Hepatocyte (in vitro differentiated cells): ENCODE measurements around the gene ANKRD39. TPM values are rescaled to one million over a fixed set of nuclear protein-coding genes. Genes with fewer than 3 reads are reported as not detected.

ENCODE experiments used
- DNase-seq: peaks from one replicate; pipeline ENCODE4 v3.0.0-alpha.2; 2016; ENCODE audit warnings: low spot score
- H2AFZ ChIP-seq: fragments of 200-600 bp; sonication (generic); 2 replicates; pipeline ENCODE4 v1.6.0; 2016; ENCODE audit warnings: antibody characterized with exemption, mild to moderate bottlenecking
- H3K27ac ChIP-seq: fragments of 200-600 bp; sonication (generic); 2 replicates; pipeline ENCODE4 v1.5.1; 2016; ENCODE audit warnings: mild to moderate bottlenecking
- H3K27me3 ChIP-seq: fragments of 200-600 bp; sonication (generic); 2 replicates; pipeline ENCODE4 v1.6.1; 2016
- H3K36me3 ChIP-seq: fragments of 200-600 bp; sonication (generic); replicated peaks from 2 replicates; pipeline ENCODE4 v1.5.1; 2016; ENCODE audit warnings: low read depth; ENCODE audit not compliant: insufficient read depth
- H3K4me1 ChIP-seq: fragments of 200-600 bp; sonication (generic); 2 replicates; pipeline ENCODE4 v1.5.1; 2016; ENCODE audit warnings: mild to moderate bottlenecking, moderate library complexity; ENCODE audit not compliant: insufficient read depth
- H3K4me2 ChIP-seq: fragments of 200-600 bp; sonication (generic); 2 replicates; pipeline ENCODE4 v1.6.0; 2016
- H3K4me3 ChIP-seq: fragments of 200-600 bp; sonication (generic); 2 replicates; pipeline ENCODE4 v1.5.1; 2016; ENCODE audit warnings: mild to moderate bottlenecking
- H3K79me2 ChIP-seq: fragments of 200-600 bp; sonication (generic); 2 replicates; pipeline ENCODE4 v1.6.0; 2017; ENCODE audit warnings: mild to moderate bottlenecking
- H3K9me2 ChIP-seq: fragments of 200-600 bp; sonication (generic); replicated peaks from 2 replicates; pipeline ENCODE4 v1.6.0; 2017; ENCODE audit warnings: mild to moderate bottlenecking; ENCODE audit not compliant: insufficient read depth
- H3K9me3 ChIP-seq: fragments of 200-600 bp; sonication (generic); 2 replicates; pipeline ENCODE4 v1.5.1; 2016; ENCODE audit warnings: low read depth, mild to moderate bottlenecking
- H4K20me1 ChIP-seq: fragments of 200-600 bp; sonication (generic); 2 replicates; pipeline ENCODE4 v1.6.0; 2016; ENCODE audit warnings: mild to moderate bottlenecking; ENCODE audit not compliant: insufficient read depth, poor library complexity, severe bottlenecking
- CTCF ChIP-seq: fragments of 200-600 bp; sonication (generic); IDR thresholded peaks from 2 replicates; pipeline ENCODE4 v1.5.1; 2016; ENCODE audit warnings: antibody characterized with exemption, mild to moderate bottlenecking; ENCODE audit not compliant: poor library complexity
- EZH2 ChIP-seq: fragments of 200-600 bp; sonication (generic); IDR thresholded peaks from 2 replicates; pipeline ENCODE4 v1.6.1; 2016; ENCODE audit warnings: antibody characterized with exemption, mild to moderate bottlenecking, borderline replicate concordance
- EZH2phosphoT487 ChIP-seq: fragments of 200-600 bp; sonication (generic); IDR thresholded peaks from one replicate; pipeline ENCODE4 v1.6.1; 2018; ENCODE audit warnings: antibody characterized with exemption, mild to moderate bottlenecking, low read depth, moderate library complexity; ENCODE audit not compliant: unreplicated experiment, severe bottlenecking
- WGBS: methylation state at CpG from one replicate; pipeline ENCODE4 v1.1.6; 2016; ENCODE audit warnings: low lambda C conversion rate; ENCODE audit errors: missing lambda C conversion rate; 5-methylcytosine and 5-hydroxymethylcytosine counted together
- polyA plus RNA-seq: library from polyadenylated mRNA; unstranded; fragments of >200 nt; fragmentation: Nextera tagmentation; extraction: Ambion mirVana; gene quantifications from 2 replicates; pipeline ENCODE4 v1.2.1, GENCODE V29; 2016
- total RNA-seq: library from RNA; depleted of rRNA; stranded (reverse); fragments of >200 nt; gene quantifications from 2 replicates; pipeline ENCODE4 v1.2.3, GENCODE V29; 2014

Gene ANKRD39
- total and polyA plus RNA-seq, 2 experiments from 2014 or later, result 13.6 to 25.6 TPM

GRCh38 chr2:96885432-96886347 is 27.9 kb upstream of the ANKRD39 start:
- H3K4me2 ChIP-seq, result no peak overlapping the region
- no peak overlapping the region for H2AFZ ChIP-seq
- no peaks in the 10 kb centered on the region for H3K9me3 ChIP-seq
- H4K20me1 ChIP-seq, result no peaks in the 10 kb centered on the region
- TF ChIP-seq CTCF, result no peak
- no peak for TF ChIP-seq EZH2phosphoT487
- TF ChIP-seq EZH2, result no peak
- no peaks in the 10 kb centered on the region for H3K27me3 ChIP-seq
- WGBS, result 94% methylated on average over 23 of the region's 23 CpGs
- peaks cover 33% of the 10 kb centered on the region for H3K4me1 ChIP-seq
- H3K79me2 ChIP-seq, result no peaks in the 10 kb centered on the region
- no peaks in the 10 kb centered on the region for H3K9me2 ChIP-seq
- H3K27ac ChIP-seq, result no peak overlapping the region
- no peak overlapping the region for H3K4me3 ChIP-seq
- no peaks in the 10 kb centered on the region for H3K36me3 ChIP-seq
- DNase-seq, result no peak

- Histone ChIP-seq H3K9me3 (no peaks in the 10 kb centered on the region), H3K27ac (no peak overlapping the region), H3K4me3 (no peak overlapping the region), H3K79me2 (no peaks in the 10 kb centered on the region), H3K9me2 (no peaks in the 10 kb centered on the region), H3K4me2 (no peak overlapping the region), H3K4me1 (peaks cover 33% of the 10 kb centered on the region), H3K27me3 (no peaks in the 10 kb centered on the region), H4K20me1 (no peaks in the 10 kb centered on the region), H3K36me3 (no peaks in the 10 kb centered on the region), H2AFZ (no peak overlapping the region)
- 93% methylated on average over 18 of the region's 19 CpGs for WGBS
- TF ChIP-seq CTCF (no peak), EZH2phosphoT487 (no peak), EZH2 (no peak)
- no peak for DNase-seq
Observed at GRCh38 chr2:96884299-96885094, 26.7 kb upstream of the ANKRD39 start.

GRCh38 chr2:96883306-96883705 is 25.5 kb upstream of the ANKRD39 start:
- DNase-seq, result no peak
- Histone ChIP-seq H3K4me3 (no peak overlapping the region), H3K9me3 (no peaks in the 10 kb centered on the region), H3K79me2 (no peaks in the 10 kb centered on the region), H3K4me1 (peaks cover 25% of the 10 kb centered on the region), H3K36me3 (no peaks in the 10 kb centered on the region), H2AFZ (no peak overlapping the region), H4K20me1 (no peaks in the 10 kb centered on the region), H3K4me2 (no peak overlapping the region), H3K27me3 (no peaks in the 10 kb centered on the region), H3K9me2 (no peaks in the 10 kb centered on the region), H3K27ac (no peak overlapping the region)
- TF ChIP-seq EZH2, result no peak
- no peak for TF ChIP-seq CTCF
- no peak for TF ChIP-seq EZH2phosphoT487
- 82% methylated on average over 9 of the region's 9 CpGs for WGBS
